GM12891 (cell line): ENCODE measurements around the gene FNIP1.

Experiments
- POLR2A ChIP-seq: IDR thresholded peaks from 2 replicates; pipeline ENCODE4 v1.6.1; 2011; ENCODE audit warnings: low read depth, low read length, control low read depth
- POLR2AphosphoS5 ChIP-seq: IDR thresholded peaks from 2 replicates; pipeline ENCODE4 v1.6.1; 2011; ENCODE audit warnings: low read depth, low read length, control low read depth
- SPI1 ChIP-seq: IDR thresholded peaks from 2 replicates; pipeline ENCODE4 v1.6.1; 2011; ENCODE audit warnings: low read depth, low read length, control low read depth
- TAF1 ChIP-seq: IDR thresholded peaks from 2 replicates; pipeline ENCODE4 v1.6.1; 2011; ENCODE audit warnings: low read depth, low read length, control low read depth

GRCh38 chr5:131684595-131684994, 112.2 kb downstream of the FNIP1 start:
- TF ChIP-seq POLR2A (no peak), POLR2AphosphoS5 (no peak), TAF1 (no peak), SPI1 (no peak)
